Stomach (tissue), 9 donors: Measurements from ENCODE around the gene CACNA1E. TPM values are rescaled to one million over a fixed set of nuclear protein-coding genes. Genes with fewer than 3 reads are reported as not detected.

Experiments used
- DNase-seq, 2 donors: peaks; one replicate each; pipeline versions ENCODE4 v3.0.0 to v3.0.0-alpha.2; 2013 to 2019
- H3K27ac ChIP-seq, 5 donors: fragments of 200-600 bp in 4 of 5; sonication (generic) in 4 of 5; one replicate each; pipeline ENCODE4 v1.5.1; 2013 to 2019; ENCODE audit warnings: mild to moderate bottlenecking in 1 of 5, moderate library complexity in 1 of 5
- H3K27me3 ChIP-seq, 3 donors: fragments of 200-600 bp; sonication (generic); one replicate each; pipeline ENCODE4 v1.5.1; 2017 to 2019; ENCODE audit warnings: mixed run types in 1 of 3
- H3K36me3 ChIP-seq, 4 donors: fragments of 200-600 bp; sonication (generic); 1 replicate in 3 of 4; 2 replicates in 1 of 4; pipeline ENCODE4 v1.5.1; 2016 to 2019
- H3K4me1 ChIP-seq, 4 donors: fragments of 200-600 bp; sonication (generic); one replicate each; pipeline ENCODE4 v1.5.1; 2016 to 2019
- H3K4me3 ChIP-seq, 4 donors: fragments of 200-600 bp; sonication (generic) in 3 of 4; one replicate each; pipeline ENCODE4 v1.5.1; 2016 to 2019; ENCODE audit warnings: mild to moderate bottlenecking in 1 of 4
- H3K9me3 ChIP-seq, 4 donors: fragments of 200-600 bp; sonication (generic); one replicate each; pipeline ENCODE4 v1.5.1; 2016 to 2019
- CTCF ChIP-seq, 7 experiments: fragments of 450-650 bp in 4 of 7; fragments of 200-600 bp in 3 of 7; sonication (generic) in 3 of 7; IDR thresholded peaks; one replicate each; pipeline ENCODE4 v1.5.1; 2016 to 2019; ENCODE audit warnings: antibody characterized with exemption in 7 of 7, control low read depth in 2 of 7, mild to moderate bottlenecking in 1 of 7
- EP300 ChIP-seq: sonication (generic); formaldehyde crosslinking; IDR thresholded peaks from one replicate; pipeline ENCODE4 v1.6.1; 2017; ENCODE audit warnings: antibody characterized with exemption
- POLR2A ChIP-seq, 4 donors: fragments of 450-650 bp; IDR thresholded peaks; one replicate each; pipeline ENCODE4 v1.6.1; 2016; ENCODE audit warnings: antibody characterized with exemption in 4 of 4, control low read depth in 2 of 4, mild to moderate bottlenecking in 1 of 4, moderate library complexity in 1 of 4
- POLR2AphosphoS5 ChIP-seq, 3 donors: sonication (generic); formaldehyde crosslinking; IDR thresholded peaks; one replicate each; pipeline ENCODE4 v1.6.1; 2016; ENCODE audit warnings: antibody characterized with exemption in 3 of 3
- WGBS, 5 donors: extraction: QIAGEN DNeasy Blood & Tissue Kit in 3 of 5; methylation state at CpG; one replicate each; pipeline versions ENCODE4 v1.1.5 to v1.1.7; 2013 to 2018; 5-methylcytosine and 5-hydroxymethylcytosine counted together
- intact Hi-C: fragments of 100-400 bp; cut with DNase I; formaldehyde crosslinking; loops from one replicate; pipeline ENCODE4 v1.15.1; 2023; ENCODE audit warnings: low total_unique reads
- polyA plus RNA-seq, 3 donors: library from polyadenylated mRNA; stranded (reverse); fragments of 200-250 nt; gene quantifications; one replicate each; pipeline ENCODE4 v1.2.3, GENCODE V29; 2013
- total RNA-seq, 5 donors: library from RNA; depleted of rRNA; stranded (reverse); fragments of >200 nt; gene quantifications; one replicate each; pipeline versions ENCODE4 v1.1.0 to v1.2.3, GENCODE V29; 2014 to 2016
- donor health status: healthy with polysubstance abuse.
- donor health status: Bipolar disorder and iron deficiency.
- donor health status: healthy.

The CACNA1E gene
- total and polyA plus RNA-seq, 8 donors = under 0.01 to 1.8 (median 0.01) TPM; not detected in 4

- no peak for TF ChIP-seq CTCF (IDR thresholded peaks at IDR 0.05)
- no peak for TF ChIP-seq POLR2AphosphoS5 (IDR thresholded peaks at IDR 0.05)
- no peak for TF ChIP-seq EP300
- no peak for TF ChIP-seq POLR2A (IDR thresholded peaks at IDR 0.05)
- intact Hi-C loops = no loop called here
These were observed 179.3 kb downstream of the CACNA1E start for GRCh38 chr1:181662606-181663005.

GRCh38 chr1:181664543-181664942 lies 181.2 kb downstream of the CACNA1E start:
- 81 to 98% (median 91%) methylated on average over 2 of the region's 2 CpGs for WGBS, 5 donors
- TF ChIP-seq CTCF (IDR thresholded peaks at IDR 0.05) (no peak), POLR2A (IDR thresholded peaks at IDR 0.05) (no peak), EP300 (no peak), POLR2AphosphoS5 (IDR thresholded peaks at IDR 0.05) (no peak)
- no peaks in the 10 kb centered on the region for H3K36me3 ChIP-seq

More at GRCh38 chr1:181662606-181663005, 179.3 kb downstream of the CACNA1E start:
- Histone ChIP-seq H3K27ac (no peak overlapping the region), H3K9me3 (no peaks in the 10 kb centered on the region), H3K4me3 (no peak overlapping the region), H3K36me3 (no peaks in the 10 kb centered on the region), H3K27me3 (no peaks in the 10 kb centered on the region), H3K4me1 (peaks cover 0 to 6% (median 2%) of the 10 kb centered on the region in 4 donors)
- DNase-seq = no peak

DNA sequence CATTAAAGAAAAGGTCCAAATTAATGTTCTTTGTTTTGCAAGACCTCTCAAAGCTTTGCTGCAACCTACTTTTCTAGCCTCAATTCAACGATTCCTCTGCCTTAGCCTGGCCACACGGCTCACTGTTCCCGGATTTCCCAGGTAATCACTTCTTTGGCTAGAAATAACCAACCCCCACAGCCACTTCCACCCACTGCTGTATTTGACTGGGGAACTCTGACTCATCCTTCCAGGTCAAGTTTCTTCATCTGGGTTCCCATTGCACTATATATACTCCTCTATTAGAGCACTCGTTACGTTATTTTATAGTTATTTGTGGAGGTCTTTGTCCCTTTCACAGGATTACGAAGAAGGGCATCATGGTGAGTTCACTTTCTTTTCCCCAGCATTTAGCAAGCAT lies 185.9 kb downstream of the CACNA1E start:
- WGBS, 5 donors = 63 to 74% (median 71%) methylated on average over 6 of the region's 6 CpGs
- Histone ChIP-seq H3K36me3 (no peaks in the 10 kb centered on the region), H3K27me3 (no peaks in the 10 kb centered on the region), H3K27ac (no peak overlapping the region), H3K9me3 (no peaks in the 10 kb centered on the region), H3K4me3 (no peak overlapping the region), H3K4me1 (no peaks in the 10 kb centered on the region)
- intact Hi-C loops = no loop called here
- DNase-seq = no peak
- TF ChIP-seq CTCF (IDR thresholded peaks at IDR 0.05) (no peak), POLR2A (IDR thresholded peaks at IDR 0.05) (no peak), POLR2AphosphoS5 (IDR thresholded peaks at IDR 0.05) (no peak), EP300 (no peak)

More at GRCh38 chr1:181664543-181664942, 181.2 kb downstream of the CACNA1E start:
- Histone ChIP-seq H3K4me3 (no peak overlapping the region), H3K27ac (no peak overlapping the region), H3K9me3 (no peaks in the 10 kb centered on the region), H3K4me1 (peaks cover 0 to 3% (median under 1%) of the 10 kb centered on the region in 4 donors), H3K27me3 (no peaks in the 10 kb centered on the region)
- intact Hi-C loops = no loop called here
- DNase-seq = no peak

GRCh38 chr1:181674617-181675016 lies 191.3 kb downstream of the CACNA1E start:
- DNase-seq = no peak
- H3K36me3 ChIP-seq = no peaks in the 10 kb centered on the region
- no peaks in the 10 kb centered on the region for H3K9me3 ChIP-seq
- no peak for TF ChIP-seq POLR2A (IDR thresholded peaks at IDR 0.05)
- H3K4me3 ChIP-seq = no peak overlapping the region
- intact Hi-C loops = loop anchor here (5.0 kb wide), 1 partner anchor 197 kb away; no protein-coding TSS in a partner anchor
- no peaks in the 10 kb centered on the region for H3K27me3 ChIP-seq
- H3K27ac ChIP-seq = no peak overlapping the region
- 52 to 62% (median 55%) methylated on average over 3 of the region's 3 CpGs for WGBS, 5 donors
- H3K4me1 ChIP-seq = no peaks in the 10 kb centered on the region

GRCh38 chr1:181675091-181675917 lies 192.0 kb downstream of the CACNA1E start:
- DNase-seq = no peak
- intact Hi-C loops = loop anchor here (5.0 kb wide), 1 partner anchor 198 kb away; no protein-coding TSS in a partner anchor
- Histone ChIP-seq H3K27me3 (no peaks in the 10 kb centered on the region), H3K36me3 (no peaks in the 10 kb centered on the region), H3K9me3 (no peaks in the 10 kb centered on the region), H3K4me1 (no peaks in the 10 kb centered on the region), H3K4me3 (no peak overlapping the region), H3K27ac (no peak overlapping the region)
- peak in 1 of 7 experiments; percentile 4 for TF ChIP-seq CTCF (IDR thresholded peaks at IDR 0.05)
- no peak for TF ChIP-seq EP300
- no peak for TF ChIP-seq POLR2A (IDR thresholded peaks at IDR 0.05)
- WGBS, 5 donors = 59 to 67% (median 61%) methylated on average over 10 of the region's 10 CpGs
